Heart left ventricle (tissue), 13 donors: Measurements from ENCODE around the gene CDH13.

Experiments
- CTCF ChIP-seq, 12 donors: fragments of 200-600 bp; sonication (generic) in 4 of 12; IDR thresholded peaks; one replicate each; pipeline versions ENCODE4 v1.5.0 to v1.8.0; 2018 to 2022; ENCODE audit warnings: antibody characterized with exemption in 12 of 12, mild to moderate bottlenecking in 5 of 12
- POLR2A ChIP-seq, 2 donors: fragments of 450-650 bp; IDR thresholded peaks; one replicate each; pipeline ENCODE4 v1.6.1; 2017; ENCODE audit warnings: antibody characterized with exemption in 2 of 2, mild to moderate bottlenecking in 2 of 2, moderate library complexity in 2 of 2
- donor health status: ischemic (EF 13 %, LVEDD 7.1; RV severe dilation, severe dysfunction).
- donor health status: DM: no; HTN: yes; CAD: no.
- donor health status: DM: no; HTN: no; CAD: no.
- donor health status: ischemic (EF 25% LVEDD 6.9; RV normal size, moderate dysfunction).
- donor health status: ischemic (EF 25% LVEDD 5.7; RV mildly dilated, moderate dysfunction).
- donor health status: ischemic (EF 35%, LVEDD 5.7; RV mildly dilated, moderate dysfunction).
- donor health status: nonischemic (EF 11% LVEDD 7.7; RV severe dilation, severe dysfunction).
- donor health status: DM: yes; HTN: yes; CAD: no.
- donor health status: PGD.
- donor health status: ischemic (EF 29% LVEDD 5.4; RV normal size, mild dysfunction).
- donor health status: nonischemic (EF 23%, LVEDD 6.1; RV moderate dilation, normal function).

- no peak for TF ChIP-seq CTCF (IDR thresholded peaks at IDR 0.05)
- no peak for TF ChIP-seq POLR2A (IDR thresholded peaks at IDR 0.05)
Measured at GRCh38 chr16:83541231-83541630, 914.5 kb downstream of the CDH13 start.
